ENCODE measurements around the gene EPHA7. TPM values are rescaled to one million over a fixed set of nuclear protein-coding genes. Genes with fewer than 3 reads are reported as not detected.

The EPHA7 gene
- polyA plus RNA-seq, 2 of the 4 experiments (the other 2 are of a cell fraction), result 0.45 to 0.56 TPM

GRCh38 chr6:93352604-93353003 is 66.8 kb downstream of the EPHA7 start:
- ChIA-PET POLR2A (no interaction called here), CTCF (no interaction called here)
- H3K4me1 ChIP-seq, result no peaks in the 10 kb centered on the region
- no peaks in the 10 kb centered on the region for H3K9me3 ChIP-seq
- no peak overlapping the region for H3K4me2 ChIP-seq
- WGBS (ENCODE audit: missing lambda C conversion rate), result 7% methylated on average over 1 of the region's 1 CpG
- TF ChIP-seq PBX3 (IDR thresholded peaks at IDR 0.05) (no peak), SREBF2 (IDR thresholded peaks at IDR 0.05) (no peak), HOXB5 (CRISPR knock-in tag; IDR thresholded peaks at IDR 0.05) (no peak), JUN (IDR thresholded peaks at IDR 0.05) (no peak), MAX (IDR thresholded peaks at IDR 0.05) (no peak), POLR2AphosphoS2 (conservative IDR thresholded peaks at IDR 0.05; ENCODE audit: low read length) (no peak), ZFP36 (IDR thresholded peaks at IDR 0.05; ENCODE audit: borderline replicate concordance, partially characterized antibody) (no peak), NPAS2 (CRISPR knock-in tag; IDR thresholded peaks at IDR 0.05; ENCODE audit: borderline replicate concordance) (no peak), FOSB (CRISPR knock-in tag; IDR thresholded peaks at IDR 0.05) (no peak), SMC3 (IDR thresholded peaks at IDR 0.05) (no peak), FOXS1 (CRISPR knock-in tag; IDR thresholded peaks at IDR 0.05) (no peak), ZNF302 (CRISPR knock-in tag; IDR thresholded peaks at IDR 0.05) (no peak), CHD2 (IDR thresholded peaks at IDR 0.05; ENCODE audit: low read length, partially characterized antibody) (no peak), TFCP2L1 (CRISPR knock-in tag; IDR thresholded peaks at IDR 0.05) (no peak)
- H3K4me3 ChIP-seq, result no peak overlapping the region
- DNase-seq (ENCODE audit: low read depth in 1 of 2, low spot score in 1 of 2), result no peak
- no peak for ATAC-seq
- no peak overlapping the region for H3K27ac ChIP-seq
- no peak for FAIRE-seq

GRCh38 chr6:93351222-93351621 is 68.1 kb downstream of the EPHA7 start:
- TF ChIP-seq MYC (IDR thresholded peaks at IDR 0.05; ENCODE audit: borderline replicate concordance, low read length) (no peak), FOSB (CRISPR knock-in tag; IDR thresholded peaks at IDR 0.05) (no peak), BHLHE40 (IDR thresholded peaks at IDR 0.05; ENCODE audit: low read depth, low read length) (no peak), MAFK (IDR thresholded peaks at IDR 0.05; ENCODE audit: partially characterized antibody) (no peak), CHD4 (IDR thresholded peaks at IDR 0.05; ENCODE audit: borderline replicate concordance) (no peak), HOXB5 (CRISPR knock-in tag; IDR thresholded peaks at IDR 0.05) (no peak), PHF8 (IDR thresholded peaks at IDR 0.05; ENCODE audit: borderline replicate concordance, low read depth) (no peak), EHMT2 (IDR thresholded peaks at IDR 0.05; ENCODE audit: low read depth) (no peak), REST (IDR thresholded peaks at IDR 0.05) (no peak), RCOR1 (IDR thresholded peaks at IDR 0.05; ENCODE audit: low read depth, low read length) (no peak), PBX3 (IDR thresholded peaks at IDR 0.05) (no peak), CTCF (IDR thresholded peaks at IDR 0.05) (no peak)
- H3K4me2 ChIP-seq, result no peak overlapping the region
- H3K4me3 ChIP-seq, result no peak overlapping the region
- CTCF ChIA-PET, result no interaction called here
- POLR2A ChIA-PET, result no interaction called here
- ATAC-seq (no peak), FAIRE-seq (no peak), DNase-seq (ENCODE audit: low read depth in 1 of 2, low spot score in 1 of 2) (no peak)
- no peaks in the 10 kb centered on the region for H3K9me3 ChIP-seq
- H3K27ac ChIP-seq, result no peak overlapping the region
- no peaks in the 10 kb centered on the region for H3K4me1 ChIP-seq
- 22% methylated on average over 3 of the region's 3 CpGs for WGBS (ENCODE audit: missing lambda C conversion rate)
